Progenitor cell of endocrine pancreas (in vitro differentiated cells): Measurements from ENCODE around the gene SLC66A3. TPM values are rescaled to one million over a fixed set of nuclear protein-coding genes. Genes with fewer than 3 reads are reported as not detected.

Experiments used
- DNase-seq: peaks from one replicate; pipeline ENCODE4 v3.0.0; 2021; ENCODE audit warnings: low spot score; ENCODE audit not compliant: unreplicated experiment
- H3K27ac Mint-ChIP-seq: 2 replicates; pipeline ENCODE4 v1.8.0; 2021; ENCODE audit warnings: mild to moderate bottlenecking, moderate library complexity, mixed read lengths
- H3K27me3 Mint-ChIP-seq: 2 replicates; pipeline ENCODE4 v1.8.0; 2021; ENCODE audit warnings: mixed read lengths
- H3K36me3 Mint-ChIP-seq: 2 replicates; pipeline ENCODE4 v1.8.0; 2022; ENCODE audit warnings: mixed read lengths; ENCODE audit not compliant: insufficient read depth
- H3K4me1 Mint-ChIP-seq: 2 replicates; pipeline ENCODE4 v1.8.0; 2021; ENCODE audit warnings: low read depth, mixed read lengths
- H3K4me3 Mint-ChIP-seq: 2 replicates; pipeline ENCODE4 v1.8.0; 2021; ENCODE audit warnings: low read depth, mild to moderate bottlenecking, moderate library complexity, mixed read lengths
- H3K9me3 Mint-ChIP-seq: 2 replicates; pipeline ENCODE4 v1.8.0; 2021; ENCODE audit warnings: low read depth, mixed read lengths
- total RNA-seq: library from RNA; stranded (reverse); gene quantifications from 2 replicates; pipeline ENCODE4 v1.2.1, GENCODE V29; 2021
- TF ChIP-seq, protein P1 (sequence below): fragments of 200-600 bp; sonication (generic); IDR thresholded peaks from one replicate; pipeline ENCODE4 v1.5.0; 2021; ENCODE audit warnings: antibody characterized with exemption, mild to moderate bottlenecking; ENCODE audit not compliant: unreplicated experiment

SLC66A3 gene
- total RNA-seq, 1 donor from 2014 or later = 5.0 TPM

DNA sequence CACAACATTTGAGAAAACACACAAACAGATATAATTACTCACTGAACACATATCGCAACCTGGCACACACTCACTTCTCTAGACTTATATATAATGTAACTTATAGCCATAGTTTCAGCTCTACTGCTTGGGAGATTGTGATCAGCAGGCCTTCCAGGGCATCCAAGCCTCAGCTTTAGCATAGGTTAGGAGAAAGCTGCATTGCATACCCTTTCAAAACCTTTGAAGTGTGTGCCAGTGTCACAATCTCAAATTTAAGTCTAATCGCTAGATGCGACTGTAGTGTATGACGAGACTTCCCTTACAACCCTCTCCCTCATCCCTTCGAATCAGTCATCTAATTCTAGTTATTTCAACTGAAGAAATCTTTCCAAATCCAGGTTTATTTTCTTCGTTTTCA, 30.9 kb downstream of the SLC66A3 start:
- Mint-ChIP-seq H3K9me3 (no peaks in the 10 kb centered on the region), H3K36me3 (peaks cover 11% of the 10 kb centered on the region)
- DNase-seq = no peak

DNA sequence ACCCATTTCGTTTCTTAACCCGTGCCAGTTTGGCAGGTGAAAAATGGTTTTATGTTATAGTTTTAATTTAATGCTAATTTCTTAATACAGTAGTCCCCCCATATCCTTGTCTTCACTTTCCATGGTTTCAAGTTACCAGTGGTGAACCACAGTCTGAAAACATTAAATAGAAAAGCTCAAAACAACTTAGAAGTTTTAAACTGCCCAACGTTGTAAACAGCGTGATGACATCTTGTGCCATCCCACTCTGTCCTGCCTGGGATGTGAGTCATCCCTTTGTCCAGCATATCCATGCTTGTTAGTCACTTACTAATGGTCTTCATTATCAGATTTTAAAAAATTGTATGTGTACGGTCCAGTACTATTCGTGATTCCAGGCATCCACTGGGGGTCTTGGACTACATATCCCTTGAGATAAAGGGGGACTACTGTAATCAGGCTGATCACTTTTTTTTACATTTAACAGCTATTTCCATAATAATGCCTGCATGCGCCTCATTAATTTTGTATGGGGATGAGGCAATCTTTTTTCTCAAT, 31.9 kb downstream of the SLC66A3 start:
- DNase-seq = no peak
- TF ChIP-seq, protein P1, sequence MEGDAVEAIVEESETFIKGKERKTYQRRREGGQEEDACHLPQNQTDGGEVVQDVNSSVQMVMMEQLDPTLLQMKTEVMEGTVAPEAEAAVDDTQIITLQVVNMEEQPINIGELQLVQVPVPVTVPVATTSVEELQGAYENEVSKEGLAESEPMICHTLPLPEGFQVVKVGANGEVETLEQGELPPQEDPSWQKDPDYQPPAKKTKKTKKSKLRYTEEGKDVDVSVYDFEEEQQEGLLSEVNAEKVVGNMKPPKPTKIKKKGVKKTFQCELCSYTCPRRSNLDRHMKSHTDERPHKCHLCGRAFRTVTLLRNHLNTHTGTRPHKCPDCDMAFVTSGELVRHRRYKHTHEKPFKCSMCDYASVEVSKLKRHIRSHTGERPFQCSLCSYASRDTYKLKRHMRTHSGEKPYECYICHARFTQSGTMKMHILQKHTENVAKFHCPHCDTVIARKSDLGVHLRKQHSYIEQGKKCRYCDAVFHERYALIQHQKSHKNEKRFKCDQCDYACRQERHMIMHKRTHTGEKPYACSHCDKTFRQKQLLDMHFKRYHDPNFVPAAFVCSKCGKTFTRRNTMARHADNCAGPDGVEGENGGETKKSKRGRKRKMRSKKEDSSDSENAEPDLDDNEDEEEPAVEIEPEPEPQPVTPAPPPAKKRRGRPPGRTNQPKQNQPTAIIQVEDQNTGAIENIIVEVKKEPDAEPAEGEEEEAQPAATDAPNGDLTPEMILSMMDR = no peak
- no peaks in the 10 kb centered on the region for H3K9me3 Mint-ChIP-seq
- no peaks in the 10 kb centered on the region for H3K4me1 Mint-ChIP-seq
- peaks cover 11% of the 10 kb centered on the region for H3K36me3 Mint-ChIP-seq
- H3K27ac Mint-ChIP-seq = no peak overlapping the region
- no peaks in the 10 kb centered on the region for H3K27me3 Mint-ChIP-seq
- no peak overlapping the region for H3K4me3 Mint-ChIP-seq

More for the DNA sequence above, 30.9 kb downstream of the SLC66A3 start:
- Mint-ChIP-seq H3K27me3 (no peaks in the 10 kb centered on the region), H3K27ac (no peak overlapping the region), H3K4me3 (no peak overlapping the region), H3K4me1 (no peaks in the 10 kb centered on the region)
- TF ChIP-seq, protein P1 = no peak

DNA sequence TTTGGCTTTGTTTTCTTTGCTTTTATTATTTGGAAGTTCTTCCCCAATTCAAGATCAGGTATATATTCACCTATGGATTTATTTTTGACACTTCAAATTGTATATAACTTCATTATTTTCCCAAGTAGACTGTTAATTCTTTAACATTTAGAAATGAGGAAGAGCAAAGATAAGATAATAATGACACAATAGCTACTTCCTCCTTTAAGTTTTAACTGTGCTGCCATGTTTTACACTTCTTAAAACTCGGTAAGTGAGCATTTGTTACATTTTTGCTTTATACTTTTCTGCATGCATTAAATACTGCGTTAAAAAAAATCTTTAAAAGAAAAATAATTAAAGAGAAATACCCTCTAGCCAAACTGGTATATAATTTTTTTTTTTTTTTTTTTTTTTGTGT, 32.5 kb downstream of the SLC66A3 start:
- H3K36me3 Mint-ChIP-seq = peaks cover 11% of the 10 kb centered on the region
- no peak overlapping the region for H3K4me3 Mint-ChIP-seq
- no peaks in the 10 kb centered on the region for H3K27me3 Mint-ChIP-seq
- H3K9me3 Mint-ChIP-seq = no peaks in the 10 kb centered on the region
- TF ChIP-seq, protein P1 = no peak
- H3K27ac Mint-ChIP-seq = no peak overlapping the region
- no peaks in the 10 kb centered on the region for H3K4me1 Mint-ChIP-seq
- DNase-seq = no peak

DNA sequence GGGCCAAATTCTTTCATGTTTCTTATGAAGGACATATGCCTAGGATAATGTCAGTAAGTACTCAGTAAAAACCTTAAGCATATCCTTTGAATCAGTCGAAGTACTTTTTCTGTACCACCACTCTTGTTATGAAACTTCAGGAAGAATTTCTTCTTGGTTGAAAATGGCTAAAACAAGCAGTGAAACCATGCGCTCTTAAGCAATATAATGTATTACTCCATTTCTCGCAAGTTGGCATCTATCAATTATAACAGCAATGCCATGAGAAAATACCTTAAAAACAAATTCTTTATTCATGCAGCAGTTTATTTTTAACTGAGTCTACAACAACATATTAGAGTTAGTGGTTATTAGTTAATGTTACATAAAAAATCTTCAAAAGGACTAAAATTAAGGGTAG, 41.0 kb downstream of the SLC66A3 start:
- Mint-ChIP-seq H3K4me1 (no peaks in the 10 kb centered on the region), H3K4me3 (no peak overlapping the region), H3K27ac (no peak overlapping the region), H3K9me3 (no peaks in the 10 kb centered on the region), H3K36me3 (peaks cover 8% of the 10 kb centered on the region), H3K27me3 (no peaks in the 10 kb centered on the region)
- TF ChIP-seq, protein P1 = no peak
- no peak for DNase-seq

DNA sequence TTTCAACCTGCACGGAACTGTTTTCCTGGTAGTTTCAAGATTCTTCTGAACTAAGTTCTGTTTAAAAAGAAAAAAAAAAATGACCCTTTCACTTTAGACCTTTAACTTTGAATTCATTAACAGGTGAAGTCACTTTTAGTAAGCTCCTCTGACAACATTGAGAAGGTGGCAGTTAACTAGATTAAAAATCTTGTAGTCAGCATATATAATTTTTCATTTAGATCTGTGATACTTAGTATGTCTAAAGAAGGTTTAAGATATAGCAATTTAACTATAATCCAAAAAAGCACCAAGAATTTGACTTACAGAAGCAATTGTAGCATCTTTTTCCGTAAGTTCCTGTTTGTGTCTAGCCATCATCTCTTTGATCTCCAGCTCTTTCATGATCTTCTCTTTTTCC, 45.4 kb downstream of the SLC66A3 start:
- TF ChIP-seq, protein P1 = no peak
- H3K4me1 Mint-ChIP-seq = no peaks in the 10 kb centered on the region
- no peaks in the 10 kb centered on the region for H3K9me3 Mint-ChIP-seq
- DNase-seq = no peak
- H3K27me3 Mint-ChIP-seq = no peaks in the 10 kb centered on the region
- H3K36me3 Mint-ChIP-seq = peaks cover 18% of the 10 kb centered on the region
- no peak overlapping the region for H3K27ac Mint-ChIP-seq
- no peak overlapping the region for H3K4me3 Mint-ChIP-seq
